Measurements from ENCODE around the gene MYZAP.

The MYZAP gene

GRCh38 chr15:57646087-57646486, 54.4 kb downstream of the MYZAP start:
- H3K4me3 ChIP-seq (ENCODE audit: low read depth, low read length) = no peak overlapping the region
- no peaks in the 10 kb centered on the region for H3K9me3 ChIP-seq (ENCODE audit: control insufficient read depth, insufficient read depth, low read depth, low read length)
- no peak overlapping the region for H3K27ac ChIP-seq (ENCODE audit: low read depth, low read length)
- no peaks in the 10 kb centered on the region for H3K36me3 ChIP-seq (ENCODE audit: control insufficient read depth, insufficient read depth, low read length)
- no peak overlapping the region for H3K9ac ChIP-seq (ENCODE audit: low read length)
- H3K4me1 ChIP-seq (ENCODE audit: control insufficient read depth, insufficient read depth, low read length) = no peaks in the 10 kb centered on the region
- 0 out of 2 replicates have a peak, but pooled peaks cover 7% of the 10 kb centered on the region for H3K27me3 ChIP-seq (ENCODE audit: control insufficient read depth, insufficient read depth, low read length)

GRCh38 chr15:57647071-57647790, 55.5 kb downstream of the MYZAP start:
- H3K27ac ChIP-seq (ENCODE audit: low read depth, low read length) = no peak overlapping the region
- H3K4me3 ChIP-seq (ENCODE audit: low read depth, low read length) = no peak overlapping the region
- H3K9me3 ChIP-seq (ENCODE audit: control insufficient read depth, insufficient read depth, low read depth, low read length) = no peaks in the 10 kb centered on the region
- H3K36me3 ChIP-seq (ENCODE audit: control insufficient read depth, insufficient read depth, low read length) = no peaks in the 10 kb centered on the region
- H3K4me1 ChIP-seq (ENCODE audit: control insufficient read depth, insufficient read depth, low read length) = no peaks in the 10 kb centered on the region
- H3K27me3 ChIP-seq (ENCODE audit: control insufficient read depth, insufficient read depth, low read length) = 0 out of 2 replicates have a peak, but pooled peaks cover 7% of the 10 kb centered on the region
- no peak overlapping the region for H3K9ac ChIP-seq (ENCODE audit: low read length)

- Histone ChIP-seq H3K27ac (ENCODE audit: low read depth, low read length) (no peak overlapping the region), H3K4me1 (ENCODE audit: control insufficient read depth, insufficient read depth, low read length) (no peaks in the 10 kb centered on the region), H3K9ac (ENCODE audit: low read length) (no peak overlapping the region), H3K9me3 (ENCODE audit: control insufficient read depth, insufficient read depth, low read depth, low read length) (no peaks in the 10 kb centered on the region), H3K27me3 (ENCODE audit: control insufficient read depth, insufficient read depth, low read length) (0 out of 2 replicates have a peak, but pooled peaks cover 7% of the 10 kb centered on the region), H3K4me3 (ENCODE audit: low read depth, low read length) (no peak overlapping the region), H3K36me3 (ENCODE audit: control insufficient read depth, insufficient read depth, low read length) (no peaks in the 10 kb centered on the region)
Measured at GRCh38 chr15:57647791-57648130, 56.1 kb downstream of the MYZAP start.

- Histone ChIP-seq H3K27ac (ENCODE audit: low read depth, low read length) (no peak overlapping the region), H3K4me3 (ENCODE audit: low read depth, low read length) (no peak overlapping the region), H3K27me3 (ENCODE audit: control insufficient read depth, insufficient read depth, low read length) (0 out of 2 replicates have a peak, but pooled peaks cover 7% of the 10 kb centered on the region), H3K4me1 (ENCODE audit: control insufficient read depth, insufficient read depth, low read length) (no peaks in the 10 kb centered on the region), H3K9ac (ENCODE audit: low read length) (no peak overlapping the region), H3K9me3 (ENCODE audit: control insufficient read depth, insufficient read depth, low read depth, low read length) (no peaks in the 10 kb centered on the region), H3K36me3 (ENCODE audit: control insufficient read depth, insufficient read depth, low read length) (no peaks in the 10 kb centered on the region)
Measured at GRCh38 chr15:57649138-57649537, 57.4 kb downstream of the MYZAP start.

- Histone ChIP-seq H3K9me3 (ENCODE audit: control insufficient read depth, insufficient read depth, low read depth, low read length) (no peaks in the 10 kb centered on the region), H3K27me3 (ENCODE audit: control insufficient read depth, insufficient read depth, low read length) (0 out of 2 replicates have a peak, but pooled peaks cover 4% of the 10 kb centered on the region), H3K9ac (ENCODE audit: low read length) (no peak overlapping the region), H3K4me1 (ENCODE audit: control insufficient read depth, insufficient read depth, low read length) (no peaks in the 10 kb centered on the region), H3K4me3 (ENCODE audit: low read depth, low read length) (no peak overlapping the region), H3K27ac (ENCODE audit: low read depth, low read length) (no peak overlapping the region), H3K36me3 (ENCODE audit: control insufficient read depth, insufficient read depth, low read length) (no peaks in the 10 kb centered on the region)
Measured at GRCh38 chr15:57651445-57651844, 59.7 kb downstream of the MYZAP start.

GRCh38 chr15:57652481-57652880, 60.8 kb downstream of the MYZAP start:
- Histone ChIP-seq H3K9me3 (ENCODE audit: control insufficient read depth, insufficient read depth, low read depth, low read length) (no peaks in the 10 kb centered on the region), H3K4me3 (ENCODE audit: low read depth, low read length) (no peak overlapping the region), H3K27ac (ENCODE audit: low read depth, low read length) (no peak overlapping the region), H3K9ac (ENCODE audit: low read length) (no peak overlapping the region), H3K27me3 (ENCODE audit: control insufficient read depth, insufficient read depth, low read length) (no peaks in the 10 kb centered on the region), H3K36me3 (ENCODE audit: control insufficient read depth, insufficient read depth, low read length) (no peaks in the 10 kb centered on the region), H3K4me1 (ENCODE audit: control insufficient read depth, insufficient read depth, low read length) (no peaks in the 10 kb centered on the region)

- no peaks in the 10 kb centered on the region for H3K9me3 ChIP-seq (ENCODE audit: control insufficient read depth, insufficient read depth, low read depth, low read length)
- H3K36me3 ChIP-seq (ENCODE audit: control insufficient read depth, insufficient read depth, low read length) = no peaks in the 10 kb centered on the region
- H3K27ac ChIP-seq (ENCODE audit: low read depth, low read length) = no peak overlapping the region
- no peaks in the 10 kb centered on the region for H3K4me1 ChIP-seq (ENCODE audit: control insufficient read depth, insufficient read depth, low read length)
- H3K4me3 ChIP-seq (ENCODE audit: low read depth, low read length) = no peak overlapping the region
- no peaks in the 10 kb centered on the region for H3K27me3 ChIP-seq (ENCODE audit: control insufficient read depth, insufficient read depth, low read length)
- H3K9ac ChIP-seq (ENCODE audit: low read length) = no peak overlapping the region
Measured at GRCh38 chr15:57654153-57654852, 62.6 kb downstream of the MYZAP start.

- H3K27ac ChIP-seq (ENCODE audit: low read depth, low read length) = no peak overlapping the region
- H3K9me3 ChIP-seq (ENCODE audit: control insufficient read depth, insufficient read depth, low read depth, low read length) = no peaks in the 10 kb centered on the region
- no peak overlapping the region for H3K9ac ChIP-seq (ENCODE audit: low read length)
- H3K4me1 ChIP-seq (ENCODE audit: control insufficient read depth, insufficient read depth, low read length) = no peaks in the 10 kb centered on the region
- H3K36me3 ChIP-seq (ENCODE audit: control insufficient read depth, insufficient read depth, low read length) = no peaks in the 10 kb centered on the region
- H3K4me3 ChIP-seq (ENCODE audit: low read depth, low read length) = no peak overlapping the region
- no peaks in the 10 kb centered on the region for H3K27me3 ChIP-seq (ENCODE audit: control insufficient read depth, insufficient read depth, low read length)
Measured at GRCh38 chr15:57655053-57655452, 63.3 kb downstream of the MYZAP start.

GRCh38 chr15:57655809-57656208, 64.1 kb downstream of the MYZAP start:
- Histone ChIP-seq H3K36me3 (ENCODE audit: control insufficient read depth, insufficient read depth, low read length) (no peaks in the 10 kb centered on the region), H3K27me3 (ENCODE audit: control insufficient read depth, insufficient read depth, low read length) (no peaks in the 10 kb centered on the region), H3K4me3 (ENCODE audit: low read depth, low read length) (no peak overlapping the region), H3K9ac (ENCODE audit: low read length) (no peak overlapping the region), H3K27ac (ENCODE audit: low read depth, low read length) (no peak overlapping the region), H3K4me1 (ENCODE audit: control insufficient read depth, insufficient read depth, low read length) (no peaks in the 10 kb centered on the region), H3K9me3 (ENCODE audit: control insufficient read depth, insufficient read depth, low read depth, low read length) (no peaks in the 10 kb centered on the region)

GRCh38 chr15:57656434-57656833, 64.7 kb downstream of the MYZAP start:
- H3K9me3 ChIP-seq (ENCODE audit: control insufficient read depth, insufficient read depth, low read depth, low read length) = no peaks in the 10 kb centered on the region
- no peaks in the 10 kb centered on the region for H3K27me3 ChIP-seq (ENCODE audit: control insufficient read depth, insufficient read depth, low read length)
- no peak overlapping the region for H3K4me3 ChIP-seq (ENCODE audit: low read depth, low read length)
- no peak overlapping the region for H3K9ac ChIP-seq (ENCODE audit: low read length)
- H3K27ac ChIP-seq (ENCODE audit: low read depth, low read length) = no peak overlapping the region
- H3K4me1 ChIP-seq (ENCODE audit: control insufficient read depth, insufficient read depth, low read length) = no peaks in the 10 kb centered on the region
- H3K36me3 ChIP-seq (ENCODE audit: control insufficient read depth, insufficient read depth, low read length) = no peaks in the 10 kb centered on the region

GRCh38 chr15:57657619-57658018, 65.9 kb downstream of the MYZAP start:
- Histone ChIP-seq H3K27ac (ENCODE audit: low read depth, low read length) (no peak overlapping the region), H3K9me3 (ENCODE audit: control insufficient read depth, insufficient read depth, low read depth, low read length) (no peaks in the 10 kb centered on the region), H3K36me3 (ENCODE audit: control insufficient read depth, insufficient read depth, low read length) (no peaks in the 10 kb centered on the region), H3K27me3 (ENCODE audit: control insufficient read depth, insufficient read depth, low read length) (no peaks in the 10 kb centered on the region), H3K9ac (ENCODE audit: low read length) (no peak overlapping the region), H3K4me3 (ENCODE audit: low read depth, low read length) (no peak overlapping the region), H3K4me1 (ENCODE audit: control insufficient read depth, insufficient read depth, low read length) (no peaks in the 10 kb centered on the region)
